ENCODE results near the gene DMAC2.
"Not testable (repeated sequence)": the region's sequence is repeated elsewhere in the genome, so short reads cannot be mapped to it uniquely, and the experiment has no call there.

Gene DMAC2

DNA sequence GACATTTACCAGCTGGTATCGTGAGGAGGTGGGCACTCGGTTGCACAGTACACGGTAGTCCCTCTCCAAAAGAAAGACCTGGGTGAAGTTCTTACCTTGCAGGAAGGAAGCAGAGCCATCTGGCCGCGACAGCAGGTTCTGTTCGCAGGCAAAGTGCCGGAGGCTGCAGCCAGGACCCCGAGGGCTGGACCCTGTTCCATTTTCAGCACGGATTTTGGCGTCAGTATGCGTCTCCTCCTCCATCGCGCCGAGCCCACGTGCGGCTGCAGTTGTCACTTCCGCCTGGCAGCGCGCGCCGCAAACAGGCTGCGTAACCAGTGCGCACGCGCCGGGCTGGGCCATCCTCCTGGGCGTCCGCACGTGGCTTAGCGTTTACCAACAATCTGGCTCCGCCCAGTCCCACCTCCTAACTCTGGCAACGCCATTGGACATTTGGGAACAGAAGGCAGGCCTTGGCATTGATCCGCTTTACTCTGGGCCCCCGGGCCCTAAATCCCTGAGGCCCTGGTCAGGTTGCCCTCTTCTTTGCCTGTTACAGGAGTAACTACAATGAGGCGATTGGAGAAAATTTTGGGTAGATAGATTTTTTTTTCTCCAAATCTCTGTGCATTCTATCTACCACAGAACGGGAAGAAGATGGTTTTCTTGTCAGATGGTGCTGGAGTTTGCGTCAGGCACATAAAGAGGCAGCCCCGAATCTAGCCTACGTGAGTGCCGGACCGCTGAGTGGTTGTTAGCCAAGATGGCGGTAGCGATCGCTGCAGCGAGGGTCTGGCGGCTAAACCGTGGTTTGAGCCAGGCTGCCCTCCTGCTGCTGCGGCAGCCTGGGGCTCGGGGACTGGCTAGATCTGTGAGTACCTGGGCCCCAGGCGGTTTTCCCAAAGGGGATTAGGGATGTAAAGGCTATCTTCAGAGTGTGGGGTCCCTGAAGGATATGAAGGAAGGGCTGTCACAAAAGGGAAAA, 42.3 kb downstream of the DMAC2 start, which contains the start of the genes BCKDHA and EXOSC5:
TSS of gene BCKDHA (plus strand) at position 733 of the 964 bp plus-strand sequence. CDS start at position 743, 10 bp downstream.
TSS of gene EXOSC5 (minus strand) at position 274 of the 964 bp plus-strand sequence. CDS start at position 243, 31 bp downstream.
- peak; percentile 100 for DNase-seq

DNA sequence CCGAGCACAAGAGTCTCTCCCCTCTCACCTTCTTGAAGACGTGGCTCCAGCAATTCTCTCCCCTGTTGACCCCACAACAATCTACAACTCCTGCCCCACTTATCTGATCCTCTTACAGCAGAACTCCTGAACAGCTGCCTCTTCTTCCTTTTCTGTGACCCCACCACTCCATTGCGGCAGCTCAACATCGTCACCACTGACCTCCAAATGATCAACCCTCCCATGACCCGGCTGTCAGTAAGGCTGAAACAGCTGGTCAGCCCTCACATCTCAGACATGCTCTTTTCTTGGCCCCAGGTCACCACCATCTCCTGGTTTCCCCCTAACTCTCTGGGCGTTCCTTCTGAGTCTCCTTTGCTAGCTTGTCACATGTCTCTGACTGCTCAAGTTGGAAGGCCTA, 44.4 kb downstream of the DMAC2 start:
- DNase-seq = no peak

DNA sequence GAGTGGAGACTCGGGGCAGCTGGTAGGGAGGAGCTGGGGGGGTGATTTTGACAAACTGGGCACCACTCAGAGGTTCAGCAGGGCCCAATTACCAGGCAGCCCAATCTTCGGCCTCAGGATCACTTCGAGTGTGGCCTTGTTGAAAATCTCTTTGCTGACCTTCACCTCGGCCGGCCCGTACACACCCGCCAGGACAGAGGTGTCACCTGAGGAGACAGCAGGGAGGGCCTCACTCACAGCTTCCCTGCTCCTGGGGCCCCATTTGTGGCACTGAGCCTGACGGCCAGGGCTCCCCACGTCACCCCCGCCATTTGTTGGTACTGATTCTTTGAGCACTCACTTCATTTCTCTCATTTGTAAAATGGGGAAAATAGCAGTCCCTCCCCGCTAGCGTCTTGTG, 46.9 kb downstream of the DMAC2 start:
- DNase-seq = no peak

DNA sequence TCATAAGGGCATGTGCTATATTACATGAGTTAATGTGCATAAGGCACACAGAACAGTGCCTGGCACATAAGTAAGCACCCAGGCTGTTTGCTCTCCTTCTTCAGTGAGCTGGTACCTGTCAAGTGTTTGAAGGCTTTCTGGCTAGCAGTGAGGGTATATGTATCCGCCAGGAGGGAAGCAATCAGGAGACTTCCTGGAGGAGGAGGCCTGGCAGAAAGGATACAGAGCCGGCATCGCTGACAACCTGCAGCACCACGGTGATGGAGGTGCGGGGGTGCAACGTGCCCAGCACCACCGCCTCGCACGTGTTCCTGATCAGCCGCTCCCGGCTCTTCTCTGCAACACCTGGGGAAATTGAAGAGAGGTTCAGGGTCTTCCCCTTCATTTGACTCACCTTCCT, 48.1 kb downstream of the DMAC2 start:
- no peak for DNase-seq

DNA sequence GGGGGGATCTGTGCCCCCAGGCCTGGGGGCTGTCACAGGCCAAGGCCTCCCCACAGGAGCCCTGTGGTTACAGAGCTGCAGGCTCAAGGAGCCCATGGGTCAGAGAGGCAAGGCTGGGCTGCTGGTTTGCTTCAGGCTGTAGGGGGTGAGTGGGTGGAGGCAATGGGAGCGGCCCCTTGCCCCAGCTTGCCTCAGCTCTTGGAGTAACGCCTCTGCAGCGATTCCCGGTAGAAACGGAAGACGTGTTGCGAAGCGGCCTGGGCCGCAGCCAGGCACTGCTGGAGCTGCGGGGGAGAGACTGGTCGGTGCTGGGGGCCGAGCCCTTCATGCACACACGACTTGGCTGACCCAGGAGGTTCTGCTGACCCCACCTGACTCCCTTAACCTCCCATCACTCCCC, 53.3 kb downstream of the DMAC2 start:
- no peak for DNase-seq

DNA sequence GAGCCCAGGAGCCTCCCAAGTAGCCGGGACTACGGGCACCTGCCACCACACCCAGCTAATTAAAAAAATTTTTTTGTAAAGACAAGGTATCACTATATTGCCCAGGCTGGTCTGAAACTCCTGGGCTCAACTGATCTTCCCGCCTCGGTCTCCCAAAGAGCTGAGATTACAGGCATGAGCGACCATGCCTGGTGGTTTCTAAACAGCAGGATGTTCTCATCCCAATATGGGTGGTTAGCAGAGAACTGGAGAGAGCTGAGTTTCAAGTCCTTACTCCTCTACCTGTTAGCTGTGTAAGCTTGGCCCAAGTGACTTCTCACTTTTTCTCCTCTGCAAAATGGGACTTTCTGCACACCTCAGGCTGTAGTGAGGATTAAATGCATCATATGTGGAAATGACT, 55.4 kb downstream of the DMAC2 start:
- no peak for DNase-seq

DNA sequence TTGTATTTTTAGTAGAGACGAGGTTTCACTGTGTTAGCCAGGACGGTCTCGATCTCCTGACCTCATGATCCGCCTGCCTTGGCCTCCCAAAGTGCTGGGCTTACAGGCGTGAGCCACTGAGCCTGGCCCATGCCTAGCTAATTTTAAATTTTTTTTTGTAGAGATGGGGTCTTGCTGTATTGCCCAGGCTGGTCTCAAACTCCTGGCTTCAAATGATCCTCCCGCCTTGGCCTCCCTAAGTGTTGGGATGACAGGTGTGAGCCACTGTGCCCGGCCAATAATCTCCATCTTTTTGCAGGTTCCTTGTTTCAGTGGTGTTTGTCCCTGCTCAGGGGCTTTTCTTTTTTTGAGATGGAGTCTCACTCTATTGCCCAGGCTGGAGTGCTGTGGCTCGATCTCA, 58.2 kb downstream of the DMAC2 start:
- DNase-seq = not testable (repeated sequence)
